MM.1S (cell line): ENCODE results near the gene AGO3.

Experiments
- DNase-seq: peaks from one replicate; pipeline ENCODE4 v3.0.0-alpha.2; 2015
- H2AFZ ChIP-seq: fragments of 300-600 bp; sonication (generic); 2 replicates; pipeline ENCODE4 v1.6.0; 2016; ENCODE audit warnings: antibody characterized with exemption, low read length
- H3F3A ChIP-seq: fragments of 300-600 bp; sonication (generic); 2 replicates; pipeline ENCODE4 v1.6.1; 2016; ENCODE audit warnings: mild to moderate bottlenecking, antibody characterized with exemption, low read length, moderate library complexity, mixed read lengths; ENCODE audit not compliant: insufficient read depth
- H3K27ac ChIP-seq: fragments of 300-600 bp; sonication (generic); 2 replicates; pipeline ENCODE4 v1.5.1; 2016; ENCODE audit warnings: mild to moderate bottlenecking, low read length
- H3K27me3 ChIP-seq: fragments of 300-600 bp; sonication (generic); replicated peaks from 2 replicates; pipeline ENCODE4 v1.6.0; 2016; ENCODE audit warnings: low read length; ENCODE audit not compliant: insufficient read depth
- H3K36me3 ChIP-seq: fragments of 300-600 bp; sonication (generic); replicated peaks from 2 replicates; pipeline ENCODE4 v1.6.1; 2016; ENCODE audit warnings: mild to moderate bottlenecking, low read length, mixed read lengths; ENCODE audit not compliant: insufficient read depth
- H3K4me1 ChIP-seq: fragments of 300-600 bp; sonication (generic); 2 replicates; pipeline ENCODE4 v1.6.1; 2016; ENCODE audit warnings: low read length, mixed read lengths
- H3K4me2 ChIP-seq: fragments of 300-600 bp; sonication (generic); 2 replicates; pipeline ENCODE4 v1.6.0; 2016; ENCODE audit warnings: low read depth, low read length
- H3K4me3 ChIP-seq: fragments of 300-600 bp; sonication (generic); 2 replicates; pipeline ENCODE4 v1.5.1; 2016; ENCODE audit warnings: low read length, mixed read lengths
- H3K79me2 ChIP-seq: fragments of 300-600 bp; sonication (generic); 2 replicates; pipeline ENCODE4 v1.6.1; 2016; ENCODE audit warnings: mixed run types, low read length, mixed read lengths
- H3K9ac ChIP-seq: fragments of 300-600 bp; sonication (generic); 2 replicates; pipeline ENCODE4 v1.6.1; 2016; ENCODE audit warnings: low read length, mixed read lengths
- H3K9me2 ChIP-seq: fragments of 300-600 bp; sonication (generic); replicated peaks from 2 replicates; pipeline ENCODE4 v1.6.1; 2016; ENCODE audit warnings: mild to moderate bottlenecking, low read length, mixed read lengths; ENCODE audit not compliant: insufficient read depth
- H3K9me3 ChIP-seq: fragments of 300-600 bp; sonication (generic); replicated peaks from 2 replicates; pipeline ENCODE4 v1.6.1; 2016; ENCODE audit warnings: mild to moderate bottlenecking, low read length, mixed read lengths; ENCODE audit not compliant: insufficient read depth
- H4K20me1 ChIP-seq: fragments of 300-600 bp; sonication (generic); 2 replicates; pipeline ENCODE4 v1.6.1; 2016; ENCODE audit warnings: mild to moderate bottlenecking, low read length, moderate library complexity, mixed read lengths; ENCODE audit not compliant: insufficient read depth
- CTCF ChIP-seq: fragments of 300-600 bp; sonication (generic); IDR thresholded peaks from 2 replicates; pipeline ENCODE4 v1.5.1; 2016; ENCODE audit warnings: antibody characterized with exemption, low read length, mixed read lengths
- EZH2 ChIP-seq: fragments of 300-600 bp; sonication (generic); optimal IDR thresholded peaks from 2 replicates; pipeline ENCODE3; 2017; ENCODE audit warnings: low read depth, mild to moderate bottlenecking, antibody characterized with exemption, low read length, mixed read lengths
- EZH2phosphoT487 ChIP-seq: fragments of 300-600 bp; sonication (generic); IDR thresholded peaks from 2 replicates; pipeline ENCODE4 v1.6.1; 2018; ENCODE audit warnings: antibody characterized with exemption, low read length

AGO3 gene

GRCh38 chr1:36006941-36007500, 76.1 kb downstream of the AGO3 start:
- no peaks in the 10 kb centered on the region for H3K27me3 ChIP-seq
- no peak overlapping the region for H2AFZ ChIP-seq
- no peaks in the 10 kb centered on the region for H3K79me2 ChIP-seq
- H3K9me2 ChIP-seq = no peaks in the 10 kb centered on the region
- H4K20me1 ChIP-seq = no peaks in the 10 kb centered on the region
- no peaks in the 10 kb centered on the region for H3F3A ChIP-seq
- no peak overlapping the region for H3K4me2 ChIP-seq
- no peaks in the 10 kb centered on the region for H3K9me3 ChIP-seq
- H3K4me1 ChIP-seq = no peaks in the 10 kb centered on the region
- TF ChIP-seq CTCF (no peak), EZH2 (no peak), EZH2phosphoT487 (no peak)
- no peak for DNase-seq
- H3K4me3 ChIP-seq = no peak overlapping the region
- no peak overlapping the region for H3K27ac ChIP-seq
- H3K9ac ChIP-seq = no peak overlapping the region
- H3K36me3 ChIP-seq = no peaks in the 10 kb centered on the region

- Histone ChIP-seq H3K36me3 (no peaks in the 10 kb centered on the region), H3K9me3 (no peaks in the 10 kb centered on the region), H3K4me2 (no peak overlapping the region), H3K9ac (no peak overlapping the region), H3F3A (no peaks in the 10 kb centered on the region), H3K27ac (no peak overlapping the region), H3K9me2 (no peaks in the 10 kb centered on the region), H3K4me3 (no peak overlapping the region), H3K4me1 (no peaks in the 10 kb centered on the region), H3K79me2 (no peaks in the 10 kb centered on the region), H3K27me3 (no peaks in the 10 kb centered on the region), H2AFZ (no peak overlapping the region), H4K20me1 (no peaks in the 10 kb centered on the region)
- DNase-seq = no peak
- TF ChIP-seq CTCF (no peak), EZH2phosphoT487 (no peak)
Measured at GRCh38 chr1:36007741-36008140, 76.8 kb downstream of the AGO3 start.

DNA sequence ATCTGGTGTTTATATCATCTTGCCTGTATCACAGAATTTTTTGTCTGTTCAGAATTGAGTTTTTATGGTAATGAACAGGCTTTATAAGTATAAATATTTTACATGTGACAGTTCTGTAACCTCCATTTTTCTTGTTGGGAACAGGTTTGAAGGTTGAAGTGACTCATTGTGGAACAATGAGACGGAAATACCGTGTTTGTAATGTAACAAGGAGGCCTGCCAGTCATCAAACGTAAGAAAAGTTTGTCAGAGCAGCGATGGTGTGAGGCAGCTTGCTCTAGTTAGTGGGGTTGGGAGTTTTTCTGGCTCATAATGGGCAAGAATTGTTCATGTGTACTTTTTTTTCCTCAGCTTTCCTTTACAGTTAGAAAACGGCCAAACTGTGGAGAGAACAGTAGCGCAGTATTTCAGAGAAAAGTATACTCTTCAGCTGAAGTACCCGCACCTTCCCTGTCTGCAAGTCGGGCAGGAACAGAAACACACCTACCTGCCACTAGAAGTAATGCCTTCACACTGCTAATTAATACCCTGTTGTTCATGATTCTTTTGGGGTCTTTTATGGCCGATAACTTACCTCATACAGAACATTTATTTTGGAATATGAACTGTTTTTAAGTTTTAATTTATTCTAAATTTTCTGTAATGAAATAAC, 77.8 kb downstream of the AGO3 start:
- H4K20me1 ChIP-seq = no peaks in the 10 kb centered on the region
- no peak overlapping the region for H3K9ac ChIP-seq
- no peaks in the 10 kb centered on the region for H3K79me2 ChIP-seq
- H3K36me3 ChIP-seq = no peaks in the 10 kb centered on the region
- H3K27ac ChIP-seq = no peak overlapping the region
- H3F3A ChIP-seq = no peaks in the 10 kb centered on the region
- H3K4me1 ChIP-seq = no peaks in the 10 kb centered on the region
- H3K4me3 ChIP-seq = no peak overlapping the region
- no peak for TF ChIP-seq CTCF
- no peak for TF ChIP-seq EZH2phosphoT487
- TF ChIP-seq EZH2 = no peak
- DNase-seq = no peak
- H3K4me2 ChIP-seq = no peak overlapping the region
- no peaks in the 10 kb centered on the region for H3K27me3 ChIP-seq
- H3K9me3 ChIP-seq = no peaks in the 10 kb centered on the region
- H2AFZ ChIP-seq = no peak overlapping the region
- H3K9me2 ChIP-seq = no peaks in the 10 kb centered on the region
